KOPT-K1 (cell line): ENCODE data around the gene KIF2C.

Experiments used
- H3K27ac ChIP-seq: fragments of 200-600 bp; sonication (generic); 2 replicates; pipeline ENCODE4 v1.5.1; 2016; ENCODE audit warnings: antibody characterized with exemption, mild to moderate bottlenecking, low read depth, low read length; ENCODE audit not compliant: poor library complexity, severe bottlenecking
- H3K36me3 ChIP-seq: fragments of 200-600 bp; sonication (generic); 2 replicates; pipeline ENCODE4 v1.5.1; 2017; ENCODE audit warnings: antibody characterized with exemption, mild to moderate bottlenecking, low read length, moderate library complexity; ENCODE audit not compliant: insufficient read depth
- H3K9me3 ChIP-seq: fragments of 200-600 bp; sonication (generic); 2 replicates; pipeline ENCODE4 v1.5.1; 2017; ENCODE audit warnings: antibody characterized with exemption, low read length, mild to moderate bottlenecking; ENCODE audit not compliant: insufficient read depth, poor library complexity, severe bottlenecking

The KIF2C gene

DNA sequence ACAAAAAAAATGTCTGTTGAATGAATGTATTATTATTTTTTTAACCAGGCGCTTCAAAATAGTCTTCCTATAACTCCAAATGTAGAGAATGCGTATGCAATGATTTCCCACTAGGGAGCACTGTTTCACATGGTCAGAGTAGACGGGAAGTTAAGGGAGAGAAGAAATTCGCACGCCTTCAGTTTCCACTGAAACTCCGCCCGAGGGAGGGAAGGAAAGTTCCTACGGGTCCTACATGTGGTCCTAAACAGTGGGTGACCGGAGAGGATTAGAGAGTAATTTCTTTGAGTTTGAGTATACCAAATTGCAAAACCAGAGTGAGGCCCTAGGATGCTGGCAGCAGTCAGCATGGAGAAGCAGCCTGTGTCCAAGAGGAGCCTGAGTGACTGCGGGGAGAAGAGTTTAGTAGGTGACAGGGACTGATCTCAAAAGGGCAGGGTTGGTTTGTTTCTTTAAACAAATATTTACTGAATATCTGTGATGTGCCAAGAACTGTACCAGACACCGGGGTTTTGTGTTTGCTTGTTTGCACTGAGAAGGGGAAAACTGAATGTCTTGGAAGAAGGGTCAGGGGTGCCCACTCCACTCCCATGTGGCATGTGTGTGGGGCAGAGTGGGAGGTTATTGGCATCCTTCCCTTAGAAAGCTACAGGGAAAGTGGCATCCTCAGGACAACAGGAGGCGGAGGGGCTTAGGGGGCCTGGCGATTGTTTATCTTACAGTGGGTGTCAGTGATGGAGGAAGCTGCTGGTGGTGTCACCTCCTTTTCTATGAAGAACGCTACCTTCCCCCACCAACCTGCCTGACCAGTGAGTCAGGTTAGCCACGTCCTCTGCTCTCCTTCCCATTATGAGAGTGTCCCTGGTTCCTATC lies 31.4 kb upstream of the KIF2C start:
- Histone ChIP-seq H3K9me3 (no peaks in the 10 kb centered on the region), H3K27ac (no peak overlapping the region)

DNA sequence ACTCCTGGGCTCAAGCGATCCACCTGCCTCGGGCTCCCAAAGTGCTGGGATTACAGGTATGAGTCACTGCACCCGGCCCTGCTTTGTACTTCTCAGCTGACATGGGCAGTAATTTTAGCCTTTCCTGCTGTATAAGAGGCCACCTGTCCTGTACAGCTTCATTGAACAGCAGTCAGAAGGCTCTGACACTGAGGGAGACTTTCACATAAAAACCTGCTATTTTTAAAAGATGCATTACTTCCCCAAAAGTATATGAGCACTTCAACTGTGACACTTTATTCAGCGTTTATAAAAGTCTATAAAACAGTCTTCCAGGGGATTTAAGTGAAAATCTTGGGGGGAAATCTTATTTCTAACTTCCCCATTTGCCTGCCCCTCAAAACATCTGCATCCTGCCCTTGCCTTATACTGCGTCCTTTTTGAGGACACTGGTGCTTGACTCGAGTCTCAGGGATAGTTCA lies 26.3 kb upstream of the KIF2C start:
- Histone ChIP-seq H3K9me3 (no peaks in the 10 kb centered on the region), H3K27ac (no peak overlapping the region), H3K36me3 (no peaks in the 10 kb centered on the region)

More for the DNA sequence above, 31.4 kb upstream of the KIF2C start:
- peaks cover 7% of the 10 kb centered on the region; the same call in 1 of the 2 replicates for H3K36me3 ChIP-seq

DNA sequence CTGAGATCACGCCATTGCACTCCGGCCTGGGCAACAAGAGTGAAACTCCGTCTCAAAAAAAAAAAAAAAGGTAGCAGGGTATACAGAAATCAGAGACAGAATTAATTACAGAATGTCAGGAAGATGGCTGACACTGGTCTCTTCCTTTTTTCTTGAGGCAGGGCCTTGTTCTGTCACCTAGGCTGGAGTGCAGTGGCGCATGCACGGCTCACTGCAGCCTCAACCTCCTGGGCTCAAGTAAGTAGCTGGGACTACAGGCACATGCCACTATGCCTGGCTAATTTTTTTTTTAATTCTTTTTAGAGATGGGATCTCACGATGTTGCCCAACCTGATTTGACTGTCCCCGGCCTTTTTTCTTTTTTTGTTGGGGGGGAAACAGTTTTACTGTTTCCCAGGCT lies 25.1 kb upstream of the KIF2C start:
- Histone ChIP-seq H3K9me3 (no peaks in the 10 kb centered on the region), H3K27ac (peak overlapping the region; percentile 26), H3K36me3 (peaks cover 6% of the 10 kb centered on the region; the same call in 1 of the 2 replicates)

DNA sequence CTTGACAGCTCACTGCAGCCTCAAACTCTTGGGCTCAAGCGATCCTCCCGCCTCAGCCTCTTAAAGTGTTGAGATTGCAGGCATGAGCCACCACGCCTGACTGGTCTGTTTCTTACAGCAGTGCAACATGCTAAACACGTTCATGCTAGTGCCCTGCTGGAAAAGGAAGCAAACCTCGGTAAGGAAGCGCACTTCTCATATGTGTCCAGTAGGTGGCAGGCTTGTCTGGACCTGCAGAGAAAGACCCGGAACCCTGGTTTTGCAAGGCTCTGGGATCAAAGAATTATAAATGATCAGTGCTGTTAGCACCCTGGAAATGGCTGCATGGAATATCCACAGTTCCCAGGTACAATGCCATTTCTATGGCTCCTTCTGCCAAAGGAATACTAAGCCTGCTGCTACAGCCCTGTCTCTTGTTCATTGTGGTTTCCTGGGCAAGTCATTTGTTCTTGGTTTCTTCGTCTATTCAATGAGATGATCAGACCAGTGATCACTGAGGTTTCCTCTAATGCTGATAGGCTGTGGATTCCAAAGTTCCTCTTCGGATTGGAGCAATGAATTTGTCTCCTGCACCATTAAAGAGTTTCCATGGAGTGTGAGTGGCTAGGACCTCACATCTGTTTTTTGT lies 24.6 kb upstream of the KIF2C start:
- H3K36me3 ChIP-seq: peaks cover 8% of the 10 kb centered on the region; the same call in 1 of the 2 replicates
- H3K9me3 ChIP-seq: no peaks in the 10 kb centered on the region
- peak overlapping the region; percentile 26 for H3K27ac ChIP-seq

DNA sequence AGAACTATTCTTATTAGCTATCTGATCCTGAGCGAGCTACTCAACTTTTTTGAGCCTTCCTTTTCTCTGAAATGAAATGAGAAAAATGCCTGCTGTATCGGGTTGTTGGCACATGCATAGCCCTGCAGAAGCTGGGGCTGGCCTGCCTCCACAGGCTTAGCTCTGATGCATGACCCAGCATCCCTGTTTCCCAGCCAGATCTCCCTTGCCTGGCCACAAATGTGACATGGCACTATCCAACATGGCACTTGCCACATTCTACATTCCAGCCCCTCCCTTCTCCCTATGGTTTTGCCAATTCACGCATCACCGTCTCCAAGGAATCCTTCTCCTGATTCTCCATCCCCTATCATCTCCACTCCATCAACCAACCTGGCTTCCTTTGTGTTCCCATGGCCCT lies 22.5 kb upstream of the KIF2C start:
- peaks cover 8% of the 10 kb centered on the region; the same call in 1 of the 2 replicates for H3K36me3 ChIP-seq
- no peaks in the 10 kb centered on the region for H3K9me3 ChIP-seq
- peak overlapping the region; percentile 12 for H3K27ac ChIP-seq

DNA sequence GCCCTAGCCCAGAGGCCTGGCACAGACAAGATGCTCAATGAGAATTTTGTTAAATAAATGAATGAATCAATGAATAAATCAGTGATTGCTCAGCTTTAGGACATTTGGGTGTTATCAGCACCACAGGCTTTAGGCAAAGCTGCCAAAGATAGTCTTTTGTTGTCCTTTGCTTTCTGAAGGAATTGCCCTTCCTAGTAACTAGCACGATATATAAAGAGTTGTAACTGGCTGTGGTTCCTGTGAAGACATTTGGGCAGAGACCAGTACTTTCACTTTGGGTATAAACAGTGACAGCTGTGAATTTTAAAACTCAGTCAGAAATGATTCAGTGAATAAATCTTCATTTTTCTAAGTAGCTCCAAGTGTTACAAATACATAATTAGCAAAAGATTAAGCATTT lies 22.0 kb upstream of the KIF2C start:
- Histone ChIP-seq H3K36me3 (peaks cover 8% of the 10 kb centered on the region; the same call in 1 of the 2 replicates), H3K9me3 (no peaks in the 10 kb centered on the region), H3K27ac (peak overlapping the region; percentile 12)

DNA sequence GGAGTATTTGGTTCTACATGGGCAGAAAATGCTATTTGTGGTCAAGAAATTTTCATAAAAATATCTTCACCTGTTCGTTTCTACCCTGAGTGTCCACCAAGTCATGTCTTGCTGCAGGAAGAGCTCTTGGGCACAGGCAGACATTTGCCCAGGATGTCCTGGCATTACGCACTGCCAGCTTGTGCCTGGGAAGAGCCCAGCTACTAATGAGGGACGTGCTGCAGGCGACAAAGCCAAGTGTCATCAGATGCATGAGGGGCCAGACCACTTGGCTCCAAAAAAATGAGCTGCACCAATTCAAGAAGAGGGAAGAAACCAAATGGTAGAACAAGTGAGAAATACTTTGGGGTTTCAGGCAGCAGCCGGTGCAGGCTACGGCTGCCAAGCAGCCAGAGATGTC lies 21.5 kb upstream of the KIF2C start:
- H3K36me3 ChIP-seq: peaks cover 8% of the 10 kb centered on the region; the same call in 1 of the 2 replicates
- no peaks in the 10 kb centered on the region for H3K9me3 ChIP-seq
- H3K27ac ChIP-seq: no peak overlapping the region

DNA sequence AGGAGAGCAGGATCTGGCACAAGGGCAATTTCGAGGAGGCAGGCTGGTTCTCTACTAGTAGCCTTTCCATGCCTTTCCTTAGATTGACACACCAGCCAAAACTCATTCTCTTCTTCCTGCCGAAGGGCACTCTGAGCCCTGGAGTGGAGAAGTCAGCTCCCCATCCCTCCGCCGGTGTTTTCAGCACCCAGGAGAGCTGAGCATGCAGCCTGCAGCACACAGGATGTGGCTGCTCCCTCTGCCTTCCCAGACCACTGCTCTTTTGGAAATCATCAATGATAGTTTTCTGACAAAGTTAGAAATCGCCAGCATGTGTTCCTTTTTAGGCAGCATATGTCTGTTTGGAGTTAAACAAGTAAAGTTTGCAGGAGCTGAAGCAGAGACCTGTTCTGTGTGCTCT lies 20.3 kb upstream of the KIF2C start:
- H3K36me3 ChIP-seq: peaks cover 8% of the 10 kb centered on the region; the same call in 1 of the 2 replicates
- H3K9me3 ChIP-seq: no peaks in the 10 kb centered on the region
- H3K27ac ChIP-seq: peak overlapping the region; percentile 7

DNA sequence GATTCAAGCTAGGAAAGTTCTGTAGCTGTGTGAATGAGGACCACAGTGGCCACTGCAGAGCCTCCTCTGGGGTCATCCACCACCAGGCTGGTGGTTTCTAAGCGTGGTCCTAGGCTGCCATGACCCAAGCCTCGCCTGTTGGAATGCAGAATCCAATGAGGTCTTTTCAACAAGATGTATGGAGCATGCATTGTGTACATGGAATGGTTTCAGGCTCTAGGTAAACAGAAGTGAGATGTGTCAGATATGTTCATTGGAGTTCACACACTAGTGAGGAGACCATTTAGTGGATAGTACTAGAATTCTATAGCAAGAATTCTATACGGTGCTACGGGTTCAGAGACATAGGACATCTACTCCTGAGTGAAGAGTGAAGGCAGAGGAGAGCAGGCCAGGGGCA lies 19.4 kb upstream of the KIF2C start:
- Histone ChIP-seq H3K27ac (no peak overlapping the region), H3K36me3 (peaks cover 13% of the 10 kb centered on the region), H3K9me3 (no peaks in the 10 kb centered on the region)

DNA sequence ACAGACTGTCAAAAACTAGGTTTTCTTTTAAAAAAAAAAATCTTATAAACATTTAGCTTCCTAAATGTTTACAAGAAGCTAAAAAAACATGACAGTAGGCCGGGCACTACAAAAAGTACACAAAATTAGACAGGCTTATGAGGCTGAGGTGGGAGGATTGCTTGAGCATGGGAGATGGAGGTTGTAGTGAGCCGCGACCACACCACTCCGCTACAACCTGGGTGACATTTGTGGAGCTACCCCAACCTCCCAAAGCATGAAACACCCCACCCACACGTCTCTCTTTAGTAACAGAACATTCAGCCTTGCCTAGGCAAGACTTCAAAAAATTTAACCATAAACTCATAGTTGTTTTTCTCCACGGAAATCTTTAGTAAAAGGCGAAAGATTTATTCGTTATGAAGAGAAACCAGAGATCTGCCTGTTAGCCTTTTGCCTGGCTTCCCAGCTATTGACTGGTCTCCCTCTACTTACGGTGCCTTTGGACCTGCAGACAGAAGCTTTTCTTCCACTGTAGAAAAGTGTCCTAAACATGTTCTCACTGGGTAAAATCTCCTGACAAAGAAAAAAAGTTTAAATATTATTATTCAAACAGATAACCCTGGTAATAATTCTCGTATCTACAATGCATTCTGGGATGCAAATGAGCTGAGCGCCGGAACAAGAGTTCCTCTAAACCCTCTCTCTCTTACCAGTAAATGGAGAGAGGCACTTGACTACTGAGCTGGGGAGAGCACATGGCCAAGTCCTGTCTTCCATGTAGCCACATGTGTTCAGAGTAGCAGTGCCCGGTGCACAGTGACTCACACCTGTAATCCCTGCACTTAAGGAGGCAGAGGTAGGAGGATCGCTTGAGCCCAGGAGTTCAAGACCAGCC lies 17.9 kb upstream of the KIF2C start:
- Histone ChIP-seq H3K27ac (peak overlapping the region; percentile 98), H3K36me3 (peaks cover 27% of the 10 kb centered on the region), H3K9me3 (no peaks in the 10 kb centered on the region)

DNA sequence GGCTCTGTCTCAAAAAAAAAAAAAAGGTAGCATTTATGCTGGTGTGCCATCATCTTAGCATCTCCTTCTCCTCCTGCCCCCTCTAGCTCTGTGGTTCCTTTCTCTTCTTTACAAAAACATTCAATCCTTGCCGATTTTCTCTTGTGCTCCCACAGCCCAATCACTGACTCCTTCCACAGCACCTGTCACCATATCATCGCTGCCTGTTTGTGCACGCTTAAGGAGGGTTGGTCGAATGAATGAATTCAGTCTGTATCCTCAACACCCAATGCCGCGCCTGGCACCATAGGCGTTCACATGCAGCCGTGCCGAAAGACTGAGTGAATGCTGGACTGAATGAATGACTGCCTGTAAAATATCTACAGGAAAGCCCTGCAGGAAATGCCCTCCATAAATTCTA lies 16.6 kb upstream of the KIF2C start:
- Histone ChIP-seq H3K36me3 (peaks cover 29% of the 10 kb centered on the region), H3K9me3 (no peaks in the 10 kb centered on the region), H3K27ac (peak overlapping the region; percentile 98)

DNA sequence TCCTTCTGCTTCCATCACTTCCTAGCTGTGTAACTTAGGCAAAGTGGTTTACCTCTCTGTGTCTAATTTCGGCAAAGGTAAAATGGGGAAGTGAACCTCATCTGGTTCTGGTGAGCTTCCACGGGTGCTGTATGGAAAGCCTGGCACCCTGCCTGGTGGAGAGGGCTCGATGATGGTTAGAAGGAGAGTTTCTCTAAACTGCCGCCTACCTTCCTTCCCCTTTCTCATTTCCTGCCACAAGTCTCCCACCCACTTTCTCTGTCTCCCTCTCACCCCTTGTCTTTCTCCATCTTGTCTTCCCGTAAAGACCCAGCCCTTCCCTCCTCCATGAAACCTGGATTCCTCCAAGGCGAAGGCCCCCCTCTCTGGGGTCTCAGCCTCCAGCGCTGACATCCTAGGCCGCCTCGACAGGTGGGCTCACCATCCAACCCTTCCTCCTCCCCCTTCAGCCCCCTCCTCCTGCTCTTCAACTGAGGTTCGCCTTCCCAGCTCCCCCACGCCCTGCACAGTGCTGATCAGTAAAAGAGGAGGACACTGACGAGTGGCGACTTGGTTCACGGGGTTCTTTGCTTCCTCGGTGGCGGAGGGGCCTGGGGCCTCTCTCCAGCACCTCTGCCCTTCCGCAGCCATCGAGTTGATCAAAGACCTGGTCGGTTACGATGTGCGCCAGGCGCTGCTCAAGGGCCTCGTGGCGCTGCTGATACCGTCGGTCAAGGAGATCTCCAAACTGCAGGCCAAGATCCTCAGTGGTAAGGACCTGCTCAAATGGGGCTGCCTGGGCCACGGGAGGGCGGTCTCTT lies 15.9 kb upstream of the KIF2C start:
- Histone ChIP-seq H3K36me3 (peaks cover 29% of the 10 kb centered on the region), H3K9me3 (no peaks in the 10 kb centered on the region), H3K27ac (peak overlapping the region; percentile 98)

DNA sequence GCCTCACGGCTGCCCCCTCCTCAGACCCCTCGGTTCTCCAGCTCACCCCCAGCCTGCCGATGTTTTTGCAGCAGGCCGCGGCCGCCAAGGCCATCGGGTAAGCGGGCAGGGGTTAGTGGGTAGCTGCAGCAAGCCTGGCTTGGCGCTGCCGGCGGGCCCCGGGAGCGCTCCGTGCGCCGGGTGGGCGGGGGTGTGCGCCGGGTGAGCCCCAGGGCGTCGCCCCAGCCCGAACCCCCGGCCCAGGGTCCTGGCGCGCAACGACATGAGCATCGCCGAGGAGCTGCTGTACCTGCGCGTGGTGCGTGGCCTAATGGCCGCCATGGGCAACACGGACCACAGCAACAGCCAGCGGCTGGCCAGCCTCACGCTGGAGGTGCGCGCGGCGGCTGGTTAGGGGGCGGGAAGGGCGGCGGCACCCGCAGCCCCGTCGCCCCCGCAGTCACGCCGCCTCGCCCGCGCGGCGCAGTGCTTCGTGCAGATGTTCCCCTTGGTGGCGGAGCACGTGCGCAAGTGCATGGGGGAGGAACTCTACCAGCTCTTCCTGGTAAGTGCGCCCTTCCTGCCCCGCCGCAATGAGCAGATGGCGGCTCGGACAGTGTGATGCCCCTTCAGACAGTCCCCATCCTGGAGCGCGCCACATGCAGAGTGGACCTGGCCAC lies 15.2 kb upstream of the KIF2C start:
- H3K27ac ChIP-seq: peak overlapping the region; percentile 98
- H3K9me3 ChIP-seq: no peaks in the 10 kb centered on the region
- peaks cover 24% of the 10 kb centered on the region for H3K36me3 ChIP-seq
